Mucosa of descending colon (tissue), 3 donors: Measurements from ENCODE around the gene INPP4B. TPM values are rescaled to one million over a fixed set of nuclear protein-coding genes. Genes with fewer than 3 reads are reported as not detected.
A peak's percentile ranks its signal among the peaks of the same experiment; 100 is the strongest.

ENCODE experiments used
- ATAC-seq: fragments of 200-7000 bp; cut with Tn5 transposase; one replicate; pipeline ENCODE4 v1.9.1; 2020; ENCODE audit warnings: mild to moderate bottlenecking, moderate library complexity
- DNase-seq, 3 donors: peaks; one replicate each; pipeline ENCODE4 v3.0.0-alpha.2; 2020
- H3K36me3 ChIP-seq: fragments of 200-600 bp; one replicate; pipeline ENCODE4 v1.8.0; 2021; ENCODE audit warnings: low read depth, mild to moderate bottlenecking
- H3K4me1 ChIP-seq: fragments of 200-600 bp; one replicate; pipeline ENCODE4 v1.8.0; 2021; ENCODE audit warnings: low read depth, mild to moderate bottlenecking
- H3K4me3 ChIP-seq: fragments of 200-600 bp; one replicate; pipeline ENCODE4 v1.8.0; 2021; ENCODE audit warnings: mild to moderate bottlenecking
- H3K9me3 ChIP-seq: fragments of 200-600 bp; one replicate; pipeline ENCODE4 v1.8.0; 2021; ENCODE audit warnings: mild to moderate bottlenecking
- intact Hi-C, 2 donors: fragments of 100-400 bp; cut with DNase I in 1 of 2; cut with micrococcal nuclease in 1 of 2; formaldehyde crosslinking; loops; one replicate each; pipeline versions ENCODE4 v1.11.0 to v1.11.1; 2022; cut with DNase I, micrococcal nuclease
- total RNA-seq, 3 donors: library from RNA; stranded (reverse); fragmentation: NEBNext Ultra II Directional in 2 of 3; extraction: Animal tissue kit (Norgen Biotek cat#: 25700) in 2 of 3; gene quantifications; one replicate each; pipeline versions ENCODE4 v1.2.1 to v1.2.4, GENCODE V29; 2021 to 2023
- TF ChIP-seq, protein P1 (sequence below): fragments of 200-600 bp; IDR thresholded peaks from one replicate; pipeline ENCODE4 v1.8.0; 2022; ENCODE audit warnings: antibody characterized with exemption, mild to moderate bottlenecking
- donor health status: DM: no; HTN: no; CAD: no; lungs with moderate emphysema.
- donor health status: DM: no; HTN: no; CAD: no.
- donor health status: DM: no; HTN: yes; CAD: no.

The INPP4B gene
- total RNA-seq, 3 donors from 2014 or later: 22.2 to 27.3 (median 24.1) TPM

GRCh38 chr4:142858446-142858845, 12.3 kb upstream of the INPP4B start:
- no peak for DNase-seq
- H3K4me1 ChIP-seq: no peaks in the 10 kb centered on the region
- TF ChIP-seq, protein P1, sequence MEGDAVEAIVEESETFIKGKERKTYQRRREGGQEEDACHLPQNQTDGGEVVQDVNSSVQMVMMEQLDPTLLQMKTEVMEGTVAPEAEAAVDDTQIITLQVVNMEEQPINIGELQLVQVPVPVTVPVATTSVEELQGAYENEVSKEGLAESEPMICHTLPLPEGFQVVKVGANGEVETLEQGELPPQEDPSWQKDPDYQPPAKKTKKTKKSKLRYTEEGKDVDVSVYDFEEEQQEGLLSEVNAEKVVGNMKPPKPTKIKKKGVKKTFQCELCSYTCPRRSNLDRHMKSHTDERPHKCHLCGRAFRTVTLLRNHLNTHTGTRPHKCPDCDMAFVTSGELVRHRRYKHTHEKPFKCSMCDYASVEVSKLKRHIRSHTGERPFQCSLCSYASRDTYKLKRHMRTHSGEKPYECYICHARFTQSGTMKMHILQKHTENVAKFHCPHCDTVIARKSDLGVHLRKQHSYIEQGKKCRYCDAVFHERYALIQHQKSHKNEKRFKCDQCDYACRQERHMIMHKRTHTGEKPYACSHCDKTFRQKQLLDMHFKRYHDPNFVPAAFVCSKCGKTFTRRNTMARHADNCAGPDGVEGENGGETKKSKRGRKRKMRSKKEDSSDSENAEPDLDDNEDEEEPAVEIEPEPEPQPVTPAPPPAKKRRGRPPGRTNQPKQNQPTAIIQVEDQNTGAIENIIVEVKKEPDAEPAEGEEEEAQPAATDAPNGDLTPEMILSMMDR: no peak
- H3K4me3 ChIP-seq: no peak overlapping the region
- no peaks in the 10 kb centered on the region for H3K36me3 ChIP-seq
- no peaks in the 10 kb centered on the region for H3K9me3 ChIP-seq
- intact Hi-C loops: no loop called here
- no peak for ATAC-seq

DNA sequence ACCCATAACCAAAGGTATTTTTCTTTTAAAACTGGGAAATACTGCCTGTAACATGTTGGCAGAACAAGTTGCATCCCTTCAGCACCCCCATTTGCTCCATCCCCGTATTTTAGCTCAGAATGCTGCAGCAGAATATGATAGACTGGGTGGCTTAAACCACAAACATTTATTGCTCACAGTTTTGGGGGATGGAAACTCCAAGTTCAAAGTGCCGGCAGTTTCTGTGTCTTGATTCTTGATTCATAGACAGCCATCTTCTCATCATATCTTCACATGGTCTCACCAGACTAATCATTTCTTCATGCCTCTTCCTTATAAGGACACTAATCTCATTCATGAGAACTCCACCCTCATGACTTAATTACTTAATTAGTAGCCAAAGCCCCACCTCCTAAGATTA, 10.5 kb upstream of the INPP4B start:
- ATAC-seq: no peak
- no peaks in the 10 kb centered on the region for H3K9me3 ChIP-seq
- H3K4me1 ChIP-seq: no peaks in the 10 kb centered on the region
- intact Hi-C loops: no loop called here
- no peak overlapping the region for H3K4me3 ChIP-seq
- TF ChIP-seq, protein P1: no peak
- no peaks in the 10 kb centered on the region for H3K36me3 ChIP-seq
- no peak for DNase-seq

GRCh38 chr4:142850478-142850877, 4.4 kb upstream of the INPP4B start:
- TF ChIP-seq, protein P1: no peak
- H3K36me3 ChIP-seq: no peaks in the 10 kb centered on the region
- DNase-seq (no peak), ATAC-seq (no peak)
- no peaks in the 10 kb centered on the region for H3K9me3 ChIP-seq
- peaks cover under 1% of the 10 kb centered on the region for H3K4me1 ChIP-seq
- H3K4me3 ChIP-seq: no peak overlapping the region
- intact Hi-C loops: no loop called here

DNA sequence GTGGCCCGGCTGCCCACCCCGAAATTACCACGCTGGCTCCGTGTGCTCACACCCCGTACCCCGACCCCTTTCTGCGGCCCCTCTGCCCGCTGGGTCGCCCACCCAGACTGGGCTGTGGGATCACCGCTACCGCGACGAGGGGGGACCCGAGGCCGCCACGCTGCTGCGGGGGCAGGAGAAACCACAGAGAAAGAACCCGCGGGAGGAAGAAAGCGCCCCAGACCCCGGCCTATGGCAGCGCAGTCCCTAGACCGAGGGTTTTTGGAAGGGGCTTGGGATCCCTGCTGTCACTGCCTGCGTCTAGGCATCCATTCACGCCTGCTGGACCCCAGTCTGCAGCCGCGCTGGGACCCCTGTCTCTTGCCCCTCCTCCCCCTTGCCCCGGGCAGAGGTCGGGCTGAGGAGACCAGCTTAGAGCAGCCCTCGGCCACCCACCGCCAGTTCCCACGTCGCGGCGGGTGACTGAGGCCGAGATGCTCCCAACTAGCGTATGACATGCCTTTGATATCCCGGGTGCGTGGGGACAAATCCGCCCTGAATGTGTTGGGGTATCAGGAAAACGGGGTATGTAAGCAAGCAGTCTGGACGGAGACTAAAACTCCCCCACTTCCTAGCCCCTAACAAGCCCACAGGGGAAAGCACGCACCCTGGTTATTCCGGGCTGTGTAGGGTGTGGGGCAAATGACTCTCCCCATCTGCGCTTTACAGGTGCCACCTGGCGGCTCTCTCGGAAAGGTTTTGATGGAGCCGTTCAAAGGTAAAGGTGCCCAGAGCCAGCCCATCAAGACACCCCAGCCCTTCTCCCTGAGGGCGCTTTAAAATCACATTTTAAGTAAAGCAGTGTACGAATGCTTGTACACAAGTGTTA, 862 bp upstream of the INPP4B start:
- H3K4me1 ChIP-seq: peaks cover 6% of the 10 kb centered on the region
- TF ChIP-seq, protein P1: peak; percentile 36
- intact Hi-C loops: loop anchor here in 1 of 2 donors (10.0 kb wide), 1 partner anchor 722 kb away; no protein-coding TSS in a partner anchor

GRCh38 chr4:142845293-142846107, 601 bp downstream of the INPP4B start:
- Histone ChIP-seq H3K36me3 (no peaks in the 10 kb centered on the region), H3K4me3 (no peak overlapping the region), H3K9me3 (no peaks in the 10 kb centered on the region), H3K4me1 (peaks cover 6% of the 10 kb centered on the region)
- ATAC-seq (peak; percentile 41), DNase-seq (peak; percentile 28 to 55 (median 50))
- intact Hi-C loops: loop anchor here in 1 of 2 donors (10.0 kb wide), 1 partner anchor 721 kb away; no protein-coding TSS in a partner anchor
- TF ChIP-seq, protein P1: no peak

More for the DNA sequence above, 862 bp upstream of the INPP4B start:
- Histone ChIP-seq H3K9me3 (no peaks in the 10 kb centered on the region), H3K36me3 (no peaks in the 10 kb centered on the region), H3K4me3 (peak overlapping the region; percentile 15)
- peak; percentile 82 for ATAC-seq
- DNase-seq: peak; percentile 53 to 79 (median 79)
